Measurements from ENCODE around the gene PMFBP1.

GRCh38 chr16:72072514-72073342, 99.2 kb downstream of the PMFBP1 start:
- TF ChIP-seq, protein P1, sequence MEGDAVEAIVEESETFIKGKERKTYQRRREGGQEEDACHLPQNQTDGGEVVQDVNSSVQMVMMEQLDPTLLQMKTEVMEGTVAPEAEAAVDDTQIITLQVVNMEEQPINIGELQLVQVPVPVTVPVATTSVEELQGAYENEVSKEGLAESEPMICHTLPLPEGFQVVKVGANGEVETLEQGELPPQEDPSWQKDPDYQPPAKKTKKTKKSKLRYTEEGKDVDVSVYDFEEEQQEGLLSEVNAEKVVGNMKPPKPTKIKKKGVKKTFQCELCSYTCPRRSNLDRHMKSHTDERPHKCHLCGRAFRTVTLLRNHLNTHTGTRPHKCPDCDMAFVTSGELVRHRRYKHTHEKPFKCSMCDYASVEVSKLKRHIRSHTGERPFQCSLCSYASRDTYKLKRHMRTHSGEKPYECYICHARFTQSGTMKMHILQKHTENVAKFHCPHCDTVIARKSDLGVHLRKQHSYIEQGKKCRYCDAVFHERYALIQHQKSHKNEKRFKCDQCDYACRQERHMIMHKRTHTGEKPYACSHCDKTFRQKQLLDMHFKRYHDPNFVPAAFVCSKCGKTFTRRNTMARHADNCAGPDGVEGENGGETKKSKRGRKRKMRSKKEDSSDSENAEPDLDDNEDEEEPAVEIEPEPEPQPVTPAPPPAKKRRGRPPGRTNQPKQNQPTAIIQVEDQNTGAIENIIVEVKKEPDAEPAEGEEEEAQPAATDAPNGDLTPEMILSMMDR (optimal IDR thresholded peaks at IDR 0.05 in 1 of 3, IDR thresholded peaks at IDR 0.05 in 1 of 3, conservative IDR thresholded peaks at IDR 0.05 in 1 of 3; ENCODE audit: extremely low read depth in 1 of 3, insufficient read depth in 2 of 3, low read length in 3 of 3), result no peak
- TF ChIP-seq EZH2 (IDR thresholded peaks at IDR 0.05; ENCODE audit: low read length), result no peak

All from keratinocyte (primary cell).